Measurements from ENCODE around the gene ADAMTS17.

ADAMTS17 gene

GRCh38 chr15:100108846-100109245, 232.9 kb downstream of the ADAMTS17 start:
- ChIA-PET CTCF (no interaction called here), POLR2A (no interaction called here)
- DNase-seq (ENCODE audit: extremely low spot score): no peak
- TF ChIP-seq CTCF (IDR thresholded peaks at IDR 0.05; ENCODE audit: control extremely low read depth, extremely low read depth, low read depth, missing control alignments): no peak

GRCh38 chr15:100108346-100108745, 233.4 kb downstream of the ADAMTS17 start:
- ChIA-PET POLR2A (no interaction called here), CTCF (no interaction called here)
- no peak for DNase-seq (ENCODE audit: extremely low spot score)
- no peak for TF ChIP-seq CTCF (IDR thresholded peaks at IDR 0.05; ENCODE audit: control extremely low read depth, extremely low read depth, low read depth, missing control alignments)

- no peak for DNase-seq (ENCODE audit: extremely low spot score)
- no peak for TF ChIP-seq CTCF (IDR thresholded peaks at IDR 0.05; ENCODE audit: control extremely low read depth, extremely low read depth, low read depth, missing control alignments)
- CTCF ChIA-PET: no interaction called here
- POLR2A ChIA-PET: no interaction called here
These were observed 234.1 kb downstream of the ADAMTS17 start for GRCh38 chr15:100107606-100108225.

- DNase-seq (ENCODE audit: extremely low spot score): no peak
- TF ChIP-seq CTCF (IDR thresholded peaks at IDR 0.05; ENCODE audit: control extremely low read depth, extremely low read depth, low read depth, missing control alignments): no peak
- CTCF ChIA-PET: no interaction called here
- POLR2A ChIA-PET: no interaction called here
These were observed 234.6 kb downstream of the ADAMTS17 start for GRCh38 chr15:100107151-100107550.

GRCh38 chr15:100106732-100107131, 235.0 kb downstream of the ADAMTS17 start:
- POLR2A ChIA-PET: no interaction called here
- CTCF ChIA-PET: no interaction called here
- no peak for DNase-seq (ENCODE audit: extremely low spot score)
- TF ChIP-seq CTCF (IDR thresholded peaks at IDR 0.05; ENCODE audit: control extremely low read depth, extremely low read depth, low read depth, missing control alignments): no peak

- ChIA-PET CTCF (no interaction called here), POLR2A (no interaction called here)
- no peak for DNase-seq (ENCODE audit: extremely low spot score)
- TF ChIP-seq CTCF (IDR thresholded peaks at IDR 0.05; ENCODE audit: control extremely low read depth, extremely low read depth, low read depth, missing control alignments): no peak
These were observed 236.7 kb downstream of the ADAMTS17 start for GRCh38 chr15:100105101-100105500.

GRCh38 chr15:100104245-100104644, 237.5 kb downstream of the ADAMTS17 start:
- DNase-seq (ENCODE audit: extremely low spot score): no peak

More at GRCh38 chr15:100104245-100104644, 237.5 kb downstream of the ADAMTS17 start:
- TF ChIP-seq CTCF (IDR thresholded peaks at IDR 0.05; ENCODE audit: control extremely low read depth, extremely low read depth, low read depth, missing control alignments): no peak
- ChIA-PET POLR2A (no interaction called here), CTCF (no interaction called here)

Measured in GM10248 (cell line).